KMS-11 (cell line): Measurements from ENCODE around the gene OSBPL5.

Experiments
- H2AFZ ChIP-seq: fragments of 200-600 bp; sonication (generic); 2 replicates; pipeline ENCODE4 v1.6.1; 2016; ENCODE audit warnings: antibody characterized with exemption, mixed run types, low read depth
- H3K27ac ChIP-seq: fragments of 200-600 bp; sonication (generic); 2 replicates; pipeline ENCODE4 v1.6.1; 2016; ENCODE audit warnings: mild to moderate bottlenecking, mixed run types
- H3K27me3 ChIP-seq: fragments of 200-600 bp; sonication (generic); 2 replicates; pipeline ENCODE4 v1.6.1; 2017; ENCODE audit warnings: mild to moderate bottlenecking, low read depth, mixed run types, moderate library complexity; ENCODE audit not compliant: insufficient read depth
- H3K36me3 ChIP-seq: fragments of 200-600 bp; sonication (generic); 2 replicates; pipeline ENCODE4 v1.6.1; 2017; ENCODE audit warnings: mild to moderate bottlenecking, mixed run types; ENCODE audit not compliant: insufficient read depth
- H3K4me1 ChIP-seq: fragments of 200-600 bp; sonication (generic); 2 replicates; pipeline ENCODE4 v1.6.1; 2016; ENCODE audit warnings: mild to moderate bottlenecking, low read depth, mixed run types; ENCODE audit not compliant: poor library complexity, severe bottlenecking
- H3K4me2 ChIP-seq: fragments of 200-600 bp; sonication (generic); 2 replicates; pipeline ENCODE4 v1.7.0; 2016; ENCODE audit warnings: mild to moderate bottlenecking, mixed run types
- H3K4me3 ChIP-seq: fragments of 200-600 bp; sonication (generic); IDR thresholded peaks from 2 replicates; pipeline ENCODE4 v1.6.1; 2017; ENCODE audit warnings: low read depth, low read length, mixed read lengths; ENCODE audit not compliant: insufficient read depth
- H3K79me2 ChIP-seq: fragments of 200-600 bp; sonication (generic); 2 replicates; pipeline ENCODE4 v1.6.1; 2016; ENCODE audit warnings: low read depth, mixed run types; ENCODE audit not compliant: insufficient read depth
- H3K9ac ChIP-seq: fragments of 200-600 bp; sonication (generic); 2 replicates; pipeline ENCODE4 v1.6.1; 2016; ENCODE audit warnings: mild to moderate bottlenecking, mixed run types
- H4K20me1 ChIP-seq: fragments of 200-600 bp; sonication (generic); 2 replicates; pipeline ENCODE4 v1.6.1; 2016; ENCODE audit warnings: mild to moderate bottlenecking, mixed run types; ENCODE audit not compliant: insufficient read depth
- CTCF ChIP-seq: fragments of 200-600 bp; sonication (generic); conservative IDR thresholded peaks from 2 replicates; pipeline ENCODE4 v1.6.1; 2017; ENCODE audit warnings: low read depth, mild to moderate bottlenecking, antibody characterized with exemption, low read length, moderate library complexity, mixed read lengths

Gene OSBPL5

DNA sequence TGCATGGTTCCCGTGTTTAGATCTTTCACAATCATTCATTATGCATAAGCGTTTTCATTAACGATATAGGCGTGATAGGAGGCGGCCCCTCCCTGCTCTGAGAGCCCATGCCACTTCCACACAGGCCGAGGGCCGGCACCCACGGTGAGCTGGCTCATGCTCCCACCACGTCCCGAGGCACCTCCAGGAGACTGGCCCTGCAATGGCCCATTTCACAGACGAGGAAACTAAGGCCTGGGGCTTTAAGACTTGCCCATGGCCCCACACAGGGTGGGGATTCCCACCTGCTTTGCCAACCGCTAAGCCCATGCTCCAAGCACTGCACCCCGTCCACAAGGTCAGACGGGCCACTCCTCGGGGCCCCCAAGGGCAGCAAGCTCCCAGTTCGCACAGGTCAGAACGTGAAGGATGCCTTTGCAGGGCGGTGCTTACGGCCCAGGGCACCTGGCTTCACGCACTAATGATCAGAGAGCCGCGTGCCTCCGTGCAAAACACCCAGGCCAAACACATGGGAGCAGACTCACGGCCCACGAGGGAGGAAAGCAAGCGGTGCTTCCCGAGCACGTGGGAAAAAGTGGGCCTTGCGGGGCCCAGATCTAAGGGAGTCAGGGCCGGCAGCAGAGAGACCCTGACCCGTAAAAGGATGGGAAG is 8.3 kb downstream of the OSBPL5 start:
- Histone ChIP-seq H2AFZ (no peak overlapping the region), H3K79me2 (no peaks in the 10 kb centered on the region), H3K4me2 (no peak overlapping the region), H3K4me1 (no peaks in the 10 kb centered on the region), H3K9ac (no peak overlapping the region), H3K27me3 (no peaks in the 10 kb centered on the region), H3K27ac (no peak overlapping the region), H3K4me3 (no peak overlapping the region), H4K20me1 (no peaks in the 10 kb centered on the region), H3K36me3 (no peaks in the 10 kb centered on the region)
- no peak for TF ChIP-seq CTCF

GRCh38 chr11:3156282-3156660 is 8.8 kb downstream of the OSBPL5 start:
- Histone ChIP-seq H2AFZ (no peak overlapping the region), H4K20me1 (no peaks in the 10 kb centered on the region), H3K9ac (no peak overlapping the region), H3K4me1 (no peaks in the 10 kb centered on the region), H3K4me3 (no peak overlapping the region), H3K27ac (no peak overlapping the region), H3K27me3 (no peaks in the 10 kb centered on the region), H3K36me3 (no peaks in the 10 kb centered on the region), H3K4me2 (no peak overlapping the region), H3K79me2 (no peaks in the 10 kb centered on the region)
- TF ChIP-seq CTCF: no peak

DNA sequence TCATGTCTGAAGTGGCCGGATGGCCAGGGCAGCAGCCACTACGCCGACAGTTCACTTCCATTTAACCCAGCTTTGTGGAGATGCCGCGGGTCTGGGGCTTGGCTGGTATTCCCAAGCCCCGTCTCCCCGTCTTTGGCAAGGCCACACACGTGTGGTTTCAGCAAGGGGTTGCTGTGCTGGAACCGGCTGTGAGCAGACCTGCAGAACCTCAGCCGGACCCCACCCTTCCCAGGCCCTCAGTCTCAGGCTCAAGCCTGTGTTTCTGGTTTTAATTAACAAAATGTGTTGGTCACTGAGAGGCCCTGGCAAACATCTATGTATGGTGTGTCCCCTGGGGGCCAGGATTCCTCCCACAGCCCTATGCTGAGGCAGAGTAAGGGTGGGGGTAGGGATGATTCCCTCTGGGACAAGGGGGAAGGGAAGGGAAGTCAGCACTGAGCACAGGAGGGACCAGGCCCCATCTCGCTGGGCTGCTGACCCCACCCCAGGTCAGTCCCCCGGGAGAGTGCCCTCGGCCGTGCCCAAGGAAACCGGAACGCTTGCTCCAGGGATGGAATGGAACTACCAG is 9.3 kb downstream of the OSBPL5 start:
- no peak for TF ChIP-seq CTCF
- H3K27ac ChIP-seq: no peak overlapping the region

GRCh38 chr11:3155216-3155615 is 9.9 kb downstream of the OSBPL5 start:
- H3K79me2 ChIP-seq: no peaks in the 10 kb centered on the region
- no peak overlapping the region for H3K27ac ChIP-seq

More for the DNA sequence above, 9.3 kb downstream of the OSBPL5 start:
- Histone ChIP-seq H3K36me3 (no peaks in the 10 kb centered on the region), H3K4me2 (no peak overlapping the region), H4K20me1 (no peaks in the 10 kb centered on the region), H3K4me3 (no peak overlapping the region), H3K4me1 (no peaks in the 10 kb centered on the region), H3K27me3 (no peaks in the 10 kb centered on the region), H3K79me2 (no peaks in the 10 kb centered on the region), H2AFZ (no peak overlapping the region), H3K9ac (no peak overlapping the region)

More at GRCh38 chr11:3155216-3155615, 9.9 kb downstream of the OSBPL5 start:
- no peaks in the 10 kb centered on the region for H3K4me1 ChIP-seq
- H3K27me3 ChIP-seq: no peaks in the 10 kb centered on the region
- H3K4me3 ChIP-seq: no peak overlapping the region
- H2AFZ ChIP-seq: no peak overlapping the region
- H4K20me1 ChIP-seq: no peaks in the 10 kb centered on the region
- no peaks in the 10 kb centered on the region for H3K36me3 ChIP-seq
- H3K9ac ChIP-seq: no peak overlapping the region
- H3K4me2 ChIP-seq: no peak overlapping the region
- no peak for TF ChIP-seq CTCF
